Measurements from ENCODE around the gene ABCA2. TPM values are rescaled to one million over a fixed set of nuclear protein-coding genes. Genes with fewer than 3 reads are reported as not detected.

Gene ABCA2
- total RNA-seq, 1 donor from 2014 or later: 2.1 TPM

DNA sequence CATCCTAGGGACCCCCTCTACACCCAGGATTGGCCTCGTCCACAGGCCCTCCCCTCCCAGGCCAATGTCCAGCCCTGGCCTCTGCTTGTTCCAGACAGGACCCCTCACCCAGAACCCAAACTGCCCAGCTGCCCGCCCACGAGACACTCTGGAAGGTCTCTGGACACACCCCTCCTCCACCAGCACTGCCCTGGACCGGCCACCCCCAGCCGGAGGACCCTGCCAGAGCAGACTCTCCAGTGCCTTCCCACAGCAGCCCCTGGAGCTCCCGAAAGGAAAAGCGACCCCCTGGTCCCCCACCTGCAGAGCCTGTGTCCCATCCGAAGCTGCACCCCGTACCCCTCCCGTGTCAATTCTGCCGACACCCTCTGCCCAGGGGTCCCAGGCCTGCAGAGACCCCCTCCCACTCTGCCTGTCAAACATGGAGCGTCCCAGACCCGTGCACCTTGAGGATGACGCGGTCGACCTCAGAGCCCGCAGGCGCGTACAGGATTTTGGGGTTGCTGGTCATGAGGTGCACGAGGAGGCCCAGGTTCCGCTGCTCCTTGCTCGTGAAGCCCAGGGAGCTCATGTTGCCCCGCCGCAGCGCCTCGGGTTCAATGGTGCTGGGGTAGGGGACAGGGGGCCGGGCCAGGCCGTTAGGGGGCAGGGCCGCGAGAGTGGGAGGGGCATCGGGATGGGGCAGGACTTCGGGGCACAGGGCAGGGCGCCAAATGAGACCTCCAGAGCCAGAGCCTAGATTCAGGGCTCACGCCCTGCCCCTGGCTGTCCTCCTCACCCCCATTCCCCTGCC lies 8.0 kb downstream of the ABCA2 start:
- H3K9me3 Mint-ChIP-seq (ENCODE audit: unreplicated experiment): no peaks in the 10 kb centered on the region
- H3K4me3 Mint-ChIP-seq (ENCODE audit: unreplicated experiment): no peak overlapping the region
- DNase-seq (ENCODE audit: low spot score): no peak
- H3K4me1 Mint-ChIP-seq (ENCODE audit: unreplicated experiment): no peaks in the 10 kb centered on the region
- no peak overlapping the region for H3K27ac Mint-ChIP-seq (ENCODE audit: unreplicated experiment)
- peaks cover 5% of the 10 kb centered on the region for H3K27me3 Mint-ChIP-seq (ENCODE audit: unreplicated experiment)
- no peaks in the 10 kb centered on the region for H3K36me3 Mint-ChIP-seq (ENCODE audit: low read depth, unreplicated experiment)
- no peak for TF ChIP-seq CTCF (IDR thresholded peaks at IDR 0.05; ENCODE audit: unreplicated experiment)

- H3K27me3 Mint-ChIP-seq (ENCODE audit: unreplicated experiment): peaks cover 5% of the 10 kb centered on the region
- H3K9me3 Mint-ChIP-seq (ENCODE audit: unreplicated experiment): no peaks in the 10 kb centered on the region
- no peaks in the 10 kb centered on the region for H3K36me3 Mint-ChIP-seq (ENCODE audit: low read depth, unreplicated experiment)
- H3K4me1 Mint-ChIP-seq (ENCODE audit: unreplicated experiment): no peaks in the 10 kb centered on the region
- no peak overlapping the region for H3K4me3 Mint-ChIP-seq (ENCODE audit: unreplicated experiment)
- H3K27ac Mint-ChIP-seq (ENCODE audit: unreplicated experiment): no peak overlapping the region
- no peak for TF ChIP-seq CTCF (IDR thresholded peaks at IDR 0.05; ENCODE audit: unreplicated experiment)
- DNase-seq (ENCODE audit: low spot score): no peak
Measured at GRCh38 chr9:137018761-137019559, 9.1 kb downstream of the ABCA2 start.

GRCh38 chr9:137017791-137018497 lies 10.1 kb downstream of the ABCA2 start:
- peaks cover 4% of the 10 kb centered on the region for H3K27me3 Mint-ChIP-seq (ENCODE audit: unreplicated experiment)
- H3K4me3 Mint-ChIP-seq (ENCODE audit: unreplicated experiment): no peak overlapping the region
- H3K27ac Mint-ChIP-seq (ENCODE audit: unreplicated experiment): no peak overlapping the region
- H3K4me1 Mint-ChIP-seq (ENCODE audit: unreplicated experiment): no peaks in the 10 kb centered on the region
- no peak for DNase-seq (ENCODE audit: low spot score)
- no peaks in the 10 kb centered on the region for H3K9me3 Mint-ChIP-seq (ENCODE audit: unreplicated experiment)
- no peaks in the 10 kb centered on the region for H3K36me3 Mint-ChIP-seq (ENCODE audit: low read depth, unreplicated experiment)
- TF ChIP-seq CTCF (IDR thresholded peaks at IDR 0.05; ENCODE audit: unreplicated experiment): no peak

GRCh38 chr9:137017071-137017470 lies 11.0 kb downstream of the ABCA2 start:
- Mint-ChIP-seq H3K4me1 (ENCODE audit: unreplicated experiment) (no peaks in the 10 kb centered on the region), H3K27ac (ENCODE audit: unreplicated experiment) (no peak overlapping the region), H3K27me3 (ENCODE audit: unreplicated experiment) (peaks cover 1% of the 10 kb centered on the region), H3K9me3 (ENCODE audit: unreplicated experiment) (no peaks in the 10 kb centered on the region), H3K4me3 (ENCODE audit: unreplicated experiment) (no peak overlapping the region), H3K36me3 (ENCODE audit: low read depth, unreplicated experiment) (no peaks in the 10 kb centered on the region)
- no peak for DNase-seq (ENCODE audit: low spot score)
- TF ChIP-seq CTCF (IDR thresholded peaks at IDR 0.05; ENCODE audit: unreplicated experiment): no peak
